WI38 (cell line): Measurements from ENCODE around the gene RASGRF2.

Experiments used
- H3K4me3 ChIP-seq: 2 replicates; pipeline ENCODE4 v1.5.1; 2011; ENCODE audit warnings: low read depth, mild to moderate bottlenecking, control low read depth, low read length
- CTCF ChIP-seq: IDR thresholded peaks from 2 replicates; pipeline ENCODE4 v1.5.1; 2012; ENCODE audit warnings: low read depth, mild to moderate bottlenecking, control low read depth, low read length

The RASGRF2 gene

GRCh38 chr5:81065492-81065891 lies 105.3 kb downstream of the RASGRF2 start:
- no peak for TF ChIP-seq CTCF
- peak overlapping the region; percentile 17; the same call in 1 of the 2 replicates for H3K4me3 ChIP-seq

GRCh38 chr5:81066102-81066501 lies 105.9 kb downstream of the RASGRF2 start:
- no peak overlapping the region for H3K4me3 ChIP-seq
- no peak for TF ChIP-seq CTCF

GRCh38 chr5:81067406-81067805 lies 107.2 kb downstream of the RASGRF2 start:
- no peak overlapping the region for H3K4me3 ChIP-seq
- no peak for TF ChIP-seq CTCF

- H3K4me3 ChIP-seq: no peak overlapping the region
- no peak for TF ChIP-seq CTCF
Measured at GRCh38 chr5:81068063-81068462, 107.9 kb downstream of the RASGRF2 start.

- TF ChIP-seq CTCF: no peak
- no peak overlapping the region for H3K4me3 ChIP-seq
Measured at GRCh38 chr5:81068635-81069034, 108.5 kb downstream of the RASGRF2 start.

- H3K4me3 ChIP-seq: no peak overlapping the region
- TF ChIP-seq CTCF: no peak
Measured at GRCh38 chr5:81069990-81070389, 109.8 kb downstream of the RASGRF2 start.

GRCh38 chr5:81070571-81071255 lies 110.5 kb downstream of the RASGRF2 start:
- no peak for TF ChIP-seq CTCF
- H3K4me3 ChIP-seq: no peak overlapping the region
